HG02981 (cell line): ENCODE results near the gene MYBL2.
"Not testable (repeated sequence)": the region's sequence is repeated elsewhere in the genome, so short reads cannot be mapped to it uniquely, and the experiment has no call there.

Experiments
- ATAC-seq: cut with Tn5 transposase; IDR thresholded peaks from one replicate; pipeline ENCODE4 v1.9.1; 2021; ENCODE audit warnings: mild to moderate bottlenecking, moderate library complexity; ENCODE audit not compliant: unreplicated experiment

The MYBL2 gene

DNA sequence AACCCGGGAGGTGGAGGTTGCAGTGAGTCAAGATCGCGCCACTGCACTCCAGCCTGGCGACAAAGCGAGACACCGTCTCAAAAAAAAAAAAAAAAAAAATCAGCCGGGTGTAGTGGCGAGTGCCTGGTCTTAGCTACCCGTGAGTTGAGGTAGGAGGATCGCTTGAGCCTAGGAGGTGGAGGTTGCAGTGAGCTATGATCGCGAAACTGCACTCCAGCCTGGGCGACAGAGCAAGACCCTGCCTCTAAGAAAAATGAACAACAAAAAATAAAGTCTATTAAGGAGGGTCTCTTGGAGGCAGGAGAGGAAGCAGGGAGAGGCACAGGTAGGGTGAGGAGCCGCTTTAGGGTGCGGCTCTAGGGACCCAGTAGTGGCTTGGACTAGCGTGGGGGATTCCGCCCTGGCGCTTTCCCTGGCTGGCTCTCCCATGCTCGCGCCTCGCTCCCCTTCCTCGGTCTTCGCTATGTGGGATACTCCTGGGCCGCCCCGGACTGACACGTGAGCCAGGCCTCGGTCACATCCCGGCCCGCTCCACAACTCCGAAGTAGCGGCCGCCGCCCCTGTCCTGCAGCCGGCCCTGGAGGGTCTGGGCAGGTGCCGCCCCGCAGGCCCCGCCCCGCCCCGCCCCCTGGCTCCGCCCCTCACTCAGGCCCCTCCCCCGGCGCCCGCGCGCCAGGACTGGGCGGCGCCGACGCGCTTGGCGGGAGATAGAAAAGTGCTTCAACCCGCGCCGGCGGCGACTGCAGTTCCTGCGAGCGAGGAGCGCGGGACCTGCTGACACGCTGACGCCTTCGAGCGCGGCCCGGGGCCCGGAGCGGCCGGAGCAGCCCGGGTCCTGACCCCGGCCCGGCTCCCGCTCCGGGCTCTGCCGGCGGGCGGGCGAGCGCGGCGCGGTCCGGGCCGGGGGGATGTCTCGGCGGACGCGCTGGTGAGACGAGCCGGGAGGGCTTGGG is at the start of gene MYBL2:
Gene MYBL2 (plus strand): TSS at position 739 of the 953 bp plus-strand sequence. CDS start 170 bp downstream, at position 909.
- peak; percentile 72 for ATAC-seq

DNA sequence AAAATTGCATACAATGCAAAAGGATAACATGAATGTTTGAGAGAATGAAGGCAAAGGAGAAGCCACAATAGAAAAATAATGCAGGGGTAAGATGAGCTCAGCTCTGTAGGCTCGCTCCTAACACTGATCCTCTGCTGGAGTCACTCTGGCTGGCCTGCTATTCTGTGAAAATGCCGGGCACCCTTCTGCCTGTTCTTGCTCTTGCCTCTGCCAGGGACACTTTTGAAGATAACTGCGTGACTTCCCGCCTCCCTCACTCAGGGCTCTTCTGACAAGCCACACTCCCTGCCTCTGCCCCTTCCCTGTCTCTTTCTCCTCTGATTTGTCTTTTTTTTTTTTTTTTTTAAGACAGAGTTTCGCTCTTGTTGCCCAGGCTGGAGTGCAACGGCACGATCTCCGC is 35.3 kb upstream of the MYBL2 start:
- ATAC-seq, result no peak

DNA sequence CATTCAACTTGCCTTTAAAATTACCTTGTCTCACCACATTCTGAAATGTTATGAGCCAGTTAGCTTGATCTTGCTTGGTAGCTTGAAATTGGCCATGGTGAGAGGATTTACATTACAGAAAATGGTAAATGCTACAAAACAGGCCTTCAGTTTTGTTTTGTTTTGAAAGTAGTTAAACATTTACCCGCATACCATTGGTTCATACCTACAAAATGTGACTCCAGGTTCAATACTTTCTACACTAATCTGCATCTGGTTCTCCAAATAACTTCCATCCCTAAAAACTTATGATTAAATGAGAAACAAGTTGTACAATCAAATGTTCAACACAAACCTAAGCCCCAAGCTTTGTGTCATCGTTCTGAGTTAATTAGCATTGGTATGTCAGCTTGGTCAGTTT is 30.5 kb upstream of the MYBL2 start:
- no peak for ATAC-seq

DNA sequence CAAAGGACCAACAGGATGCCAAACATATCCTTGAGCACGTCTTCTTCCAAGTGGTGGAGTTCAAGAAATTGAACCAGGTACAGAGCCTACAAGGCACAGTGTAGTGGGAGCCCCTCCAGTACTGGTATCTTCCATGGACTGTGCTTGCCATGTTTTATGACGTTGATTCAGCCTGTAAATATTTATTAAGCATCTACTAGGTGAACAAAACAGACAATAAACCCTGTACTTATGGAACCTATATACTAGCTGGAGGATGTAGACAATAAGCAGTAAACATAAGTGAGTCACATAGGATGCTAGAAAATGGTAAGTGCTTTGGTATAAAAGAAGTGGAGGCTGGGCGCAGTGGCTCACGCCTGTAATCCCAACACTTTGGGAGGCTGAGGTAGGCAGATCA is 24.4 kb upstream of the MYBL2 start:
- no peak for ATAC-seq

DNA sequence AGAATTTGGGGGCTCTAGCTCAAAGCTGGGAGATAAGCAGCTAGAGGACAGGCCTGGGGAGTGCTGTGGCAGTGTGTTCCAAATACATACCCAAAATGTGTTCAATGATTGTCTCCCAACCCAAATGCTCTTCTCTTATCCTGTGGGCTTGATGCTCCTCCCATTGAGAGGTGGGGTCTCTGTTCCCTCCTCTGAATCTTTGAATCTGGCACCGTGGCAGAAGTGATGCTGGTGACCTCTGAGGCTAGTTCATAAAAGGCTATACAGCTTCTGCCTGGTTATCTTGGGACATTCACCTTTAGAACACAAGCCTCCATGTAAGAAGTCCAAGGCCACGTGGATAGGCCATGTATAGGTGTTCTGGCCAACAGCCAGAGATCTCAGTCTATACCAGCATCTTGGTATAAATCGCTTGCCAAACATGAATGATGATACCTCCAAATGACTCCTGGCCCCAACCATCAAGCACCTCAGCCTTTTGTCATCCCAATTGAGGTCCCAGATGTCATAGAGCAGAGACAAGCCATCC is 15.9 kb upstream of the MYBL2 start:
- no peak for ATAC-seq

DNA sequence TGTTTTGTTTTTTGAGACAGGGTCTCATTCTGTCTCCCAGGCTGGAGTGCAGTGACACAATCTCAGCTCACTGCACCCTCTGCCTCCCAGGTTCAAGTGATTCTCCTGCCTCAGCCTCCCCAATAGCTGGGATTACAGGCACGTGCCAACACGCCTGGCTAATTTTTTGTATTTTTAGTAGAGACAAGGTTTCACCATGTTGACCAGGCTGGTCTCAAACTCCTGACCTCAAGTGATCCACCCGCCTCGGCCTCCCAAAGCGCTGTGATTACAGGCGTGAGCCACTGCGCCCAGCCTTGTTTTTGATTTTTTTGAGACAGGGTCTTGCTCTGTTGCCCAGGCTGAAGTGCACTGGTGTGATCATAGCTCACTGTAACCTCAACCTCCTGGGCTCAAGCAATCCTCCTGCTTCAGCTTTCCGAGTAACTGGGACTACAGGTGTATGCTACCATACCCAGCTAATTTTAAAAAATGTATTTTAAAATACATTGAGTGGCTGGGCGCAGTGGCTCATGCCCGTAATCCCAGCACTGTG is 15.2 kb upstream of the MYBL2 start:
- not testable (repeated sequence) for ATAC-seq

DNA sequence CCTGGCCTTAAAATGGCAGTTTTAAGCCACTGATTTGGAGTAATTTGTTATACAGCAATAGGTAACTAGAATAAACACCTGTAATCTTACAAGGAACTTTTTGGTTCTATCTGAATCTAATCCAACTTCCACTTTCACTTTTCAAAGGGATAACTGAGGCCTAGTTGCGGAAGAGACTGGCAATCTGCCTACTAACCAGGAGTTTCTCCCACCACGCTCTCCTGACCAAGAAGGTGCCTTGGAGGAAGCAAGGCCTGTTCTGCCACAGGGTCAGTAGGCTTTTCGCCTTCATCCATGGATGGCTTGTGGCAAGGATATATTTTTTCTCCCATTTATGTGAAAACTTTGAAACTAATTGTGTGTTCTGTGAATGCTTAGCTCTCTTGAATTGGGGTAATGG is 12.9 kb upstream of the MYBL2 start:
- no peak for ATAC-seq

DNA sequence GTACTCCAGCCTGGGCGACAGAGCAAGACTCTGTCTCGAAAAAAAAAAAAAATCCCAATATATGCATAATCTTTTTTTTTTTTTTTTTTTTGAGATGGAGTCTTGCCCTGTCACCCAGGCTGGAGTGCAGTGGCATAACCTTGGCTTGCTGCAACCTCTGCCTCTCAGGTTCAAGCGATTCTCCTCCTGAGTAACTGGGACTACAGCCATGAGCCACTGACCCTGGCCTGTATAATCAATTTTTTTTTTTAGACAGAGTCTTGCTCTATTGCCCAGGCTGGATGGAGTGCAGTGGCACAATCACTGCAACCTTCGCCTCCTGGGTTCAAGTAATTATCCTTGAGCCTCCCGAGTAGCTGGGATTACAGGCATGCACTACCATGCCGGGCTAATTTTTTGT is 11.7 kb upstream of the MYBL2 start:
- ATAC-seq, result not testable (repeated sequence)

DNA sequence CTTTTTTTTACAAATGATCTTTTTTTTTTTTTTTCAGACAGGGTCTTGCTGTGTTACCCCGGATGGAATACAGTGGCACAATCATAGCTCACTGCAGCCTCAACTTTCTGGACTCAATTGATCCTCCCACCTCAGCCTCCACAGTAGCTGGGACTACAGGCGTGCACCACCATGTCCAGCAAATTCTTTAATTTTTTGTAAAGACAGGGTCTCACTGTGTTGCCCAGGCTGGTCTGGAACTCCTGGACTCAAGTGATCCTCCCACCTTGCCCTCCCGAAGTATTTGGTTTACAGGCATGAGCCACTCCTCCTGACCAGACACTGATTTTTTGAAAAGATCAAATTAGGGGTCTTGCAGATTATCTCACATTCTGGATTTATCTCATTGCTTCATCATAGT is 11.0 kb upstream of the MYBL2 start:
- ATAC-seq, result no peak

DNA sequence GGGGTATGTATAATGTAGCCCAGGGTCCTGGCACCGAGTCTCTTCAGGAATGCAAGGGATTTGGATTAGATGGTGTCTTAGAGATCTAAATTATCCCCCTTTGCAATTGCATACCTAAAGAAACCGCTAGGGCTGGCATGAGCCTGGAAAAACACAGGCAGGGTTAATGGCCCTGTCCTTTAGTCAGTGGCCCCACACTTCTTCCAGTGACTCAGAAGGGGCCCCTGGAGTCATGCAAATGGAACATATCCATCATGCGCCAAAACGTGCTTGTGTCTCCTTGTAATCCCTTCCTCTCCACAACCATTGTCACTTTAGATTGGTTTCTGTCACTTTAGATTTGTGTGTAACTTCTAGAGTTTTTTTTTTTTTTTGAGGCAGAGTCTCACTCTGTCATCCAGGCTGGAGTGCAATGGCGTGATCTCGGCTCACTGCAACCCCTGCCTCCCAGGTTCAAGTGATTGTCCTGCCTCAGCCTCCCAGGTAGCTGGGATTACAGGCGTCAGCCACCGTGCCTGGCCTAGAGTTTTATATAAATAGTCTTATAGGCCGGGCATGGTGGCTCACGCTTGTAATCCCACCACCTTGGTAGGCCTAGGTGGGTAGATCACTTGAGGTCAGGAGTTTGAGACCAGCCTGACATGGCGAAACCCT is 8.7 kb upstream of the MYBL2 start:
- ATAC-seq, result peak; percentile 4

DNA sequence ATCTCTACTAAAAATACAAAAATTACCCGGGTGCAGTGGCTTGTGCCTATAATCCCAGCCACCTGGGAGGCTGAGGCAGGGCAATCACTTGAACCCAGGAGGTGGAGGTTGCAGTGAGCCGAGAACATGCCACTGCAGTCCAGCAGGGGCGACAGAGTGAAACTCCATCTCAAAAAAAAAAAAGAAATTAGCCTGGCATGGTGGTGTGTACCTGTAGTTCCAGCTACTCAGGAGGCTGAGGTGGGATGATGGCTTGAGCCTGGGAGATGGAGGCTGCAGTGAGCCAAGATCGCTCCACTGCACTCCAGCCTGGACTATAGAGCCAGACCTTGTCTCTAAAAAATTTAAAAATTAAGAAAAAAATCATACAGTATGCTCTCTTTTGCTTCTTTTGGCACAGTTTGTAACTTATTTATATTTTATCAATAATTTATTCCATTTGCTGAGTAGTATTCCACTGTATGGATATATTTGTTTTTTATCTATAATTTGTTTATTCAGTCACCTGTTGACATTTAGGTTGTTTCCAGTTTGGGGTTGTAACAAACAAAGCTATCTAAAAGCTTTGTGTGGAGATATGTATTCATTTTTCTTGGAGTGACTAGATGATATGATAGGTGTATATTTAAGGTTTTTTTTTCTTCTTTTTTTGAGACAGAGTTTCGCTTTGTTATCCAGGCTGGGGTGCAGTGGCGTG is 8.0 kb upstream of the MYBL2 start:
- ATAC-seq, result no peak

DNA sequence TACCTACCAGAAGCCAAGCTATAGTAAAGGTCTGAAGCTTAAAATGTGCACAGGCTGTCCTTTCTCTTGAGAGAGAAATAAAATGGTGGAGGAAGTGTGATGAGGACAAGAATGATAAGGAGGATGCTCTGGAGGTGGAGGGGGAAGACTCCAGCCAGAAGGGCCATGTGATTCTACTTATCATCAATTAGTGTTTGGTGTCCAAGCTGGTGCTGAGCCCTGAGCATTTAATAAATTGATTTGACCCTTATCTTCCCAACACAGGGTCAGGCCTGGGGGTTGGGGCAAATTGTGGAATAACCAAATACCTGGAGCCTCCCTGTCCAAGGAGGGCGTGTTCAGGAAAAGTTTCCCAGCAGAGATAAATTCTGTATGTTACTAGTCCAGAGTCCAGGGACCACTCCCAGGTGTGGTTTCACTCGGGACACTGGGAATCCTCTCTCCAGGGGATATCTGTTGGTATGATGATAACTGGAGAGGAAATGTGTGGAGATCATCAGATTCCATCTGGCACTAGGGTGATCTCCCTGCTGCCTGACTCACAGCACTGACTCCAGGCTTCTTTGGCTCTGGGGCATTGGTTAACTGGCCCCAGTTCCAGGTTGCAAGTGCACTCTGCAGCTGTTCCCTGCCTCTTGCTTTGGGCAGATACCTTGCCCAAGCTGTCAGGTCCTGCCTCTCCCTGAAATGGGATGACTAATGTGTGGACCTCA is 3.8 kb upstream of the MYBL2 start:
- no peak for ATAC-seq

DNA sequence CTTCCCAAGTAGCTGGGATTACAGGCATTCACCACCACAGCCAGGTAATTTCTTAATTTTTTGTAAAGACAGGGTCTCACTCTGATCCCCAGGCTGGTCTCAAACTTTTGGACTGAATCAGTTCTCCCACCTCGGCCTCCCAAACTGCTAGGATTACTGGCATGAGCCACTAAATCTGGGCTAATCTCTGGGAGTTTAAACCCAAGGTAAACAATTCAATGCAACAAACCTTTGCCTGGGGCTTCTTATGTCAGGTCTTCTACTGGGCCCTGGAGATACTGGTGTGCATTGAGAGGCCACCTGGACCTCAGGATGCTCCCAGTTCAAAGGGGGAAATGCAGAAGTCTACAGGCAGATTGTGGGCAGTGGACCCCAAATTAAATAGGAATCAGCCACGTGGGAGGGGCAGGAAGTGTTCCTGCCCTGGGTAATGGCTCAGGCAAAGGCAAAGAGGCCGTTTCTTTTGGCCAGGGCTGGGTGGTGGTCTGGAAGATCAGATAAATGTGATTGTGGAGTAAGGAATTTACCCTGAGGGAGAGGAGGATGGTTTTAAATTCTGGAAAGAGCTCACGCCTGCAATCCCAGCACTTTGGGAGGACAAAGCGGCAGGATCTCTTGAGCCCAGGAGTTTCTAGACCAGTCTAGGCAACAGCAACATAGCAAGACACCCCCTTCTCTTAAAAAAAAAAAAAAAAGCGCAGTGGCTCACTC is 1.3 kb upstream of the MYBL2 start:
- no peak for ATAC-seq

DNA sequence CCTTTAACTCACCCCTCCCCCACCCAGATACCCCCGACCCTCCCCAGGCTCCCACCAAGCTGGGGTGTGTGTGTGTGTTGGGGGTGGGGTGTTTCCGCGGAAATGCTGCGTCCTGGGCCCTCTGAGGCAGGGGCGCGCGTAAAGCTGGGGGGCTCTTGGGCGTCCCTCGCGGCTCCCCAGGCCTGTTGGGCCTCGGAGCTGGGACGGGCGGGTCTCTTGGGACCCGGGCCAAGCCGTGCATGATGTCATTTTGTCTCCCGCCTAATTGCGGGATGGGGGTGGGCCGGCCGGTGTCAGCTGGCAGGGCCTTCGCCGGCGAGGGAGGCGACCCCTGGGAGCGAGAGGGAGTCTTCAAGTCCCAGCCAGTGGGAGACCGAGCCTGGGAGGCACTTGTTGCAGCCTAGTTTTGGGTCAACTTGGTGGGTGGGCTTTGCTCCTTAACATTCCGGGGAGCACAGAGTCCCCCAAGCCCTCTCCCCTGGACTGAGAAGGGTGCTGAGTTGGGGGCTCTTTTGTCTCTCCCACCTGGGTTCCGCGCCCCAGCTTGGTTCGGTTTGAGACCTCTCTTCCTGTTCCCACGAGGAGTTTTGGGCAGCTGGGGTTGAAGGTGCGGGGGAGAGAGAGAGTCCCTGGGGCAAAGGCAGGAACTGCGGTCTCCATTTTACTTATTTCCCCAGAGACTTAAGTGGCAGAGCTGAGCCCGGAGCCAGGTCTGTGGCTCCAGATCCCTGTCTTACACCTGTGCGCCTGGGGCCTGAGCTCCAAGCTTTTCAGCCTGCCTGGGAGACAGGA is 623 bp downstream of the MYBL2 start:
- peak; percentile 35 for ATAC-seq

DNA sequence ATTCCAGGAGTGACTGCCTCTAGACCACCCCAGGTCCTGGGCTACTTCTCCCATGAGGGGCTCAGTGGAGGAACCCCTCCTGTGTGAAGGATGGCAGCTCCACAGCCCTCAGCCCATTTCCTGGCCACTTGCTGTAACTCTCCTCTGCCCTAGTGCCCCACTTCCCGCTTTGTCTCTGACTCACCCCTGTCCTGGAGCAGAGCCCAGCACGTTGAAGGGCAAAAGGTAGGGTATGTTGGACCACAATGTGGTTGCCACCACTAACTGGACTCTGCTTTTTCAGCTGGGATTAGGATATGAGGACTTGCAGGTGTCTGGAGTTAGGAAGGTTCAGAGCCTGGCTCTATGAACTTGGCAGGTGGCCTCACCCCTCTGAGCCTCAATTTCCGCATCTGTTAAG is 2.4 kb downstream of the MYBL2 start:
- no peak for ATAC-seq

DNA sequence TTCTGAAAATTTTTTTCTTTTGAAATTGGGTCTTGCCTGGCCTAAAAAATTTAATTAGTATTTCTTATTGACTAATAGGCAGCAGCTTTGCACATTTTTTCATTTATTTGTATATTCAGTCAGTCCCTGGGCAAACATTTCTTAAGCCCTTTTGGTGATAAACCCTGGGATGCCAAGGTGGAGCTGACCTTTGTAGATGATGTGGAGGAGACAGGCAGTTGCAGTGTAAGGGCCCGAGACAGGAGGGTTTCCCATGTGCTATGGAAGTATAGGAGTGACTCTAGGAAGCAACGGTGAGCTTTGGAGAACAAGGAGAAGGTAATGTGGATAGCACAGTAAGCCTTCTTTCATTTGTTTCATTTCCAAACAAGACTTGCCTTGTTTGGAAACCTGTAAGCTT is 3.5 kb downstream of the MYBL2 start:
- ATAC-seq, result no peak

DNA sequence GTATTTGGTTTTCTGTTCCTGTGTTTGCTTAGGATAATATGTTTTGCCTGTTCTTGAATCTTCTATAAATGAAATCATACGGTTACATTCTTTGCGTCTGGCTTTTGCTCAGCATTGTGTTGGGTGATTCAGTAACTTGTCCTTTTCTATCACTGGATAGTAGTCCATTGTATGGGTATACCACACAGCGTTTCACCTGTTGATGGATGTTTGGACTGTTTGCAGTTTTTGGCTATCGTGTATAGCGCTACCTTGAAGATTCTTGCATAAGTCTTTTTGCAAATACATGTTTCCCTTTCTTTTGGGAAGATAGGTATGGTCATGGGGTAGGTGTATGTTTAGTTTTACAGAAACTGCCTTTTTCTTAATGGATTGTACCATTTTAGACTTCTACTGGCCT is 9.5 kb downstream of the MYBL2 start:
- no peak for ATAC-seq

DNA sequence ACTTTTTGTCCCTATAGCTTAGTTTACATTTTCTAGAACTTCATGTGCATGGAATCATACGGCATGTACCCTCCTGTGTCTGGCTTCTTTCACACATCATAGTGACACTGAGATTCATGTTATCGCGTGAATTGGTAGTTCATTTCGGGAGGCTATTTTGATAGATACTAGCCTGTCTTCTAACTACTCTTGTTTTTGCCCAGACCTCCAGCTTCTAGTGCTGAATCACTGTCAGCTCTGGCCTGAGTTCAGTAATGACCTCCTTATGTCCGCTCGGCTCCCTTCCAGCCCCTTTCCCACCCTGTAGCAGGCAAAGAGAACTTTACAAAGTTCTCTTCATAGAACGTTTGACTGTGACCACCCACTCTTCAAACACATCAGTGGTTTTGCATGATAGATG is 14.1 kb downstream of the MYBL2 start:
- no peak for ATAC-seq

DNA sequence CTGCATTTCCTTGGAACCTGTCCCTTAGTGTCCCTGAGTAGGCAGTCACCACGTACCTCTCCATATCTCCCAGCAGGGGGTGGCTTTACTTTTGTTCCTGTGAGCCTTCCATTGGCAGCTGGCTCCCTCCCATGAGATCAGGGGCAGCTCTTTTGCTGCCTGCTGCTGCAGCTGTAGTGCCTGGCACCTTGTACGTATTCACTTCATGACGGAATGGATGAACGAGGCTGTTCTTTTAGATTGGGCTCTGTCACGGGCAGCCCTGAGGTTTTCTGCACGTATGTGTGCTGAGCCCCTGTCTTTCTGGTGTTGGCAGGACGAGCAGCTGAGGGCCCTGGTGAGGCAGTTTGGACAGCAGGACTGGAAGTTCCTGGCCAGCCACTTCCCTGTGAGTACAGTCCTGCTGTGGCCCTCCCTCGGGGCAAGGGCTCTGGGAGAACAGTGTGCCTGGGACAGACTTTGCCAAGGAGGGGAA is 14.6 kb downstream of the MYBL2 start:
- peak; percentile 24 for ATAC-seq
